Mesothelial cell of epicardium (in vitro differentiated cells): Measurements from ENCODE around the gene ITIH5. TPM values are rescaled to one million over a fixed set of nuclear protein-coding genes. Genes with fewer than 3 reads are reported as not detected.

Experiments used
- DNase-seq, 2 experiments: peaks; one replicate each; pipeline ENCODE4 v3.0.0; 2021; ENCODE audit warnings: low spot score in 2 of 2; ENCODE audit not compliant: unreplicated experiment in 2 of 2
- H3K27ac Mint-ChIP-seq: 2 replicates; pipeline ENCODE4 v1.8.0; 2021; ENCODE audit warnings: mixed read lengths
- H3K27me3 Mint-ChIP-seq: 2 replicates; pipeline ENCODE4 v1.8.0; 2021; ENCODE audit warnings: low read depth, mixed read lengths
- H3K36me3 Mint-ChIP-seq: 2 replicates; pipeline ENCODE4 v1.8.0; 2021; ENCODE audit warnings: mixed read lengths
- H3K4me1 Mint-ChIP-seq: 2 replicates; pipeline ENCODE4 v1.8.0; 2021; ENCODE audit warnings: mixed read lengths
- H3K4me3 Mint-ChIP-seq: 2 replicates; pipeline ENCODE4 v1.8.0; 2021; ENCODE audit warnings: mild to moderate bottlenecking, moderate library complexity, mixed read lengths
- H3K9me3 Mint-ChIP-seq: 2 replicates; pipeline ENCODE4 v1.8.0; 2021; ENCODE audit warnings: mixed read lengths
- total RNA-seq: library from RNA; stranded (reverse); gene quantifications from 3 replicates; pipeline ENCODE4 v1.2.1, GENCODE V29; 2021
- TF ChIP-seq, protein P1 (sequence below): fragments of 200-600 bp; sonication (generic); IDR thresholded peaks from one replicate; pipeline ENCODE4 v1.5.0; 2021; ENCODE audit warnings: antibody characterized with exemption; ENCODE audit not compliant: unreplicated experiment

Gene ITIH5
- total RNA-seq, 1 donor from 2014 or later = 21.0 TPM

DNA sequence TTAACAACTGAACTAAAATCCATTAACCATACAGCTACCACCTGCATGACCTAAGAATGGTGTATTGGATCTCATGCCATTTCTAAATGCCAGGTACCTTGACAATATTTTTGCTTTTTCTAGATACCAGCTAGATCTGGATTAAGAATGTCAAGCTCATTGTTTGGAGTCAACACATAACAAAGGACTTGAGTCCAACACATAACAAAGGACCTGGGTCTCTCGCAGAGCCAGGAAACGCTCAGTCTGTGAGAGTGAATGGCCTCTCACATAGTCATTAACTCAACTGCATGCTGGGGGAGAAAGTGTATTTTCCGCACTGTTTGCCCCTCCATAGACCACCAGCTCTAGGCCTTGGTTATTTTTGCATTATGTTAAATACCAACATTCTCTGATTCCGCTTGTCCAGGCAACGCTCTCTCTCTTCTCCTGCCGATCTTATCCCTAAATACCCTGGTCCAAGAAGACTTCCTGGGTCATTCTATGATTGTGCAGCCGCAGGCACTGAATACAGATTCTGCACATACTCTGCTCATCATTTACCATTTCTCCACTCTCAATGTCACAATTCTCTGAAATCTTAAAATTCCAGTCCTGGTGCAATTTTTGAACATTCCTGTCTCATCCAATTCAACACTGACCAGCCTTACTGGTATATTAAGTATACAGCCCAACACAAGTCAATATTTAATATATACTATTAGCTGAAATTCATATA, 31.2 kb downstream of the ITIH5 start:
- Mint-ChIP-seq H3K4me1 (no peaks in the 10 kb centered on the region), H3K36me3 (peaks cover 12% of the 10 kb centered on the region), H3K4me3 (no peak overlapping the region), H3K27ac (no peak overlapping the region), H3K27me3 (no peaks in the 10 kb centered on the region), H3K9me3 (peaks cover 21% of the 10 kb centered on the region)
- DNase-seq = no peak
- TF ChIP-seq, protein P1, sequence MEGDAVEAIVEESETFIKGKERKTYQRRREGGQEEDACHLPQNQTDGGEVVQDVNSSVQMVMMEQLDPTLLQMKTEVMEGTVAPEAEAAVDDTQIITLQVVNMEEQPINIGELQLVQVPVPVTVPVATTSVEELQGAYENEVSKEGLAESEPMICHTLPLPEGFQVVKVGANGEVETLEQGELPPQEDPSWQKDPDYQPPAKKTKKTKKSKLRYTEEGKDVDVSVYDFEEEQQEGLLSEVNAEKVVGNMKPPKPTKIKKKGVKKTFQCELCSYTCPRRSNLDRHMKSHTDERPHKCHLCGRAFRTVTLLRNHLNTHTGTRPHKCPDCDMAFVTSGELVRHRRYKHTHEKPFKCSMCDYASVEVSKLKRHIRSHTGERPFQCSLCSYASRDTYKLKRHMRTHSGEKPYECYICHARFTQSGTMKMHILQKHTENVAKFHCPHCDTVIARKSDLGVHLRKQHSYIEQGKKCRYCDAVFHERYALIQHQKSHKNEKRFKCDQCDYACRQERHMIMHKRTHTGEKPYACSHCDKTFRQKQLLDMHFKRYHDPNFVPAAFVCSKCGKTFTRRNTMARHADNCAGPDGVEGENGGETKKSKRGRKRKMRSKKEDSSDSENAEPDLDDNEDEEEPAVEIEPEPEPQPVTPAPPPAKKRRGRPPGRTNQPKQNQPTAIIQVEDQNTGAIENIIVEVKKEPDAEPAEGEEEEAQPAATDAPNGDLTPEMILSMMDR = no peak

DNA sequence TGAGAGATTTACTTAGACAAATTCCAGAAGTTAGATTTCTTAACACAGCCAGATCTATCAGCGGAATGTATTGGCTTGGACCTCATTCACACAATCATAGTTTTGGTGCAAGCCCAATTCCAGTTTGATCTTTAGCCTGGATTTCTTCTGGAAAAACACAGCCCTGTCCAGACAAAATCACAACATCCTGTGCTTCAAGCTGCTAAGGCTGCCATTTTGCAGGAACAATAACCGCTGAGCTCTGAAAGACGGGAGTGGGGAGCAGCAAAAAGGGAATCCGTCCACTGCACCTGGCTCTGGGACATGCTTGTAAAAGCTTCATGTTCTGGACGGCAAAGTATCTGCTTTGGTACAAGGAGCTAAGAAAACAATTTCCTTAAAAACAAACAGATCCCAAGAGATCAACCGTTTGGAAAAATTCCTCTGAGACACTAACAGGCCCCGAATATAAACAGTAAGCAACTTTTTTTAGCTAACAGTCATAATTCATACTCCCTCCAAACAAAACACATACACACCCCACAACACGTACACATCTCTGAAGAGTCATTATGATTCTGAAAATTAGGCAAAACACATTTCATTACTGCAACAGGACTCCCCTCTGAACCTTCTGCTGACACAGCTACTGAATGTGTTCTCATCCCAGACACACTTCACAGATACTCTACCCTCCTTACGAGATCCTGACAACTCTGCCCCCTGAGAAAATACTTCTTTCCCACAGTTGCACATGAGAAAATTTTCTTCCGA, 32.4 kb downstream of the ITIH5 start:
- Mint-ChIP-seq H3K27me3 (no peaks in the 10 kb centered on the region), H3K27ac (no peak overlapping the region), H3K4me3 (no peak overlapping the region), H3K9me3 (peaks cover 20% of the 10 kb centered on the region), H3K36me3 (peaks cover 10% of the 10 kb centered on the region), H3K4me1 (no peaks in the 10 kb centered on the region)
- no peak for DNase-seq
- TF ChIP-seq, protein P1 = no peak

DNA sequence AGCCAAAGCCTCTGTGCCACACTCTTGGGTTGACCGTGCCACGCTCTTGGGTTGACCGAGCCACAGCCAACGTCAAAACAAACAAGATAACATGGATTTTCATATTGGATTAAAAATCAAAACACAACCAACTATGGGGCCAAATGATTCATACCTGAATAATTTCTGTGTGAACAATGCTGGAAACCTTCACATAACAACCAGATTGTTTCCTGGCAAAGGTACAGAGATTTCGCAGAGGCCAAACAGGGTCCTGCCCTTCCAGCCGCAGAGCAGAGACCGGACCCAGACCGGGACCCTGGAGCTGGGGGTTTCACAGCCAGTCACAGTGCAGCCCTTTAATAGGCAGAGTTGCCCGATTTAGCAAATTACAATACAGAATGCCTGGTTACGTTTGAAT, 40.5 kb downstream of the ITIH5 start:
- TF ChIP-seq, protein P1 = no peak
- DNase-seq = no peak
- no peaks in the 10 kb centered on the region for H3K4me1 Mint-ChIP-seq
- no peak overlapping the region for H3K27ac Mint-ChIP-seq
- no peaks in the 10 kb centered on the region for H3K36me3 Mint-ChIP-seq
- H3K9me3 Mint-ChIP-seq = peaks cover 7% of the 10 kb centered on the region
- H3K27me3 Mint-ChIP-seq = peaks cover 2% of the 10 kb centered on the region
- H3K4me3 Mint-ChIP-seq = no peak overlapping the region

DNA sequence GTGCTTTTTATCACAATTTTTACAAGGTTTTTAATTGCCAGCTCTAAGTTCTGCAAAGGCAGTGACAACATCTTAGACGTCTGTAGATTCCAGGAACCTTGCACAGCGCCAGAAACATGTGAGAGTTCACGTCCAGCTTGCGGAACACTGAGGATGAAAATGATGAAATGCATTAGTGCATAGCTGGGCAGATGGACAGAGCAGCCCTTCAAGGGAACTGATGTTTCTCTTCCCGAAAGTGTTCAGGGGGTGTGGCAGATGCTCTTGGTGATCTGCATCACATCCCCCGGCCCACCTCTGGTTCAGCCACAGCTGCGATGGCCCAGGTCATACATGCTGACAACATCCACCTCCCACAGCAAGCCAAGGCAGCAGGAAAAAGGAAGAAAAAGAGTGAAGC, 40.9 kb downstream of the ITIH5 start:
- peaks cover 2% of the 10 kb centered on the region for H3K27me3 Mint-ChIP-seq
- no peak overlapping the region for H3K27ac Mint-ChIP-seq
- no peaks in the 10 kb centered on the region for H3K4me1 Mint-ChIP-seq
- no peak for DNase-seq
- H3K36me3 Mint-ChIP-seq = no peaks in the 10 kb centered on the region
- no peak overlapping the region for H3K4me3 Mint-ChIP-seq
- peaks cover 7% of the 10 kb centered on the region for H3K9me3 Mint-ChIP-seq
- TF ChIP-seq, protein P1 = no peak

DNA sequence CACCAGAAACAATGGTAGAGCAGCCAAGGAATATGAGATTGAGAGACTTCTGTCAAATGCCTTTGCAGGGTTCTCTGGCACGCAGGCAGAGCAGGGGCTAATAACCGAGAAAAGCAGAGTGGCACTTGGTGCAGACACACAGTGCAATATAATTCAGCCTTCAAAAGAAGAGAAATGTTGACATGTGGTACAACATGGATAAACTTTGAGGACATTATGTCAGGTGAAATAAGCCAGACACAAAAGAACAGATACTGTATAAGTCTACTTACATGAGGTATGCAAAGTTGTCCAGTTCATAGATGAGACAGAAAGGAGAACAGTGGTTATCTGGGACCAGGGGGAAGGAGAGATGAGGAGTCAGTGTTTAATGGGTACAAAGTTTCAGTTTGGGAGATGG, 41.8 kb downstream of the ITIH5 start:
- no peak overlapping the region for H3K27ac Mint-ChIP-seq
- peaks cover 7% of the 10 kb centered on the region for H3K9me3 Mint-ChIP-seq
- H3K27me3 Mint-ChIP-seq = peaks cover 2% of the 10 kb centered on the region
- TF ChIP-seq, protein P1 = no peak
- DNase-seq = no peak
- no peak overlapping the region for H3K4me3 Mint-ChIP-seq
- no peaks in the 10 kb centered on the region for H3K4me1 Mint-ChIP-seq
- no peaks in the 10 kb centered on the region for H3K36me3 Mint-ChIP-seq
